Stimulated activated CD4-positive, alpha-beta T cell treated with anti-CD3 and anti-CD28 coated beads, Interleukin-12 subunit alpha, Interleukin-12 subunit beta, amount 100 ng/mL, for 4 hours (primary cell): ENCODE results near the gene PJA2.
"Not testable (repeated sequence)": the region's sequence is repeated elsewhere in the genome, so short reads cannot be mapped to it uniquely, and the experiment has no call there.

Source experiments
- DNase-seq: peaks from one replicate; pipeline ENCODE4 v3.0.0-alpha.2; 2020

The PJA2 gene

GRCh38 chr5:109409844-109410388 lies at the start of gene PJA2:
Gene PJA2, minus strand, starts transcription at chr5:109409974. Its CDS starts 26,541 bp downstream, at chr5:109383433.
- peak; percentile 92 for DNase-seq

GRCh38 chr5:109455598-109456096 lies 45.9 kb upstream of the PJA2 start:
- no peak for DNase-seq

- no peak for DNase-seq
These were observed 45.1 kb upstream of the PJA2 start for GRCh38 chr5:109454731-109455505.

GRCh38 chr5:109453251-109453650 lies 43.5 kb upstream of the PJA2 start:
- no peak for DNase-seq

GRCh38 chr5:109452661-109453060 lies 42.9 kb upstream of the PJA2 start:
- no peak for DNase-seq

- DNase-seq = no peak
These were observed 41.4 kb upstream of the PJA2 start for GRCh38 chr5:109451146-109451545.

- DNase-seq = no peak
These were observed 40.5 kb upstream of the PJA2 start for GRCh38 chr5:109450129-109450877.

- no peak for DNase-seq
These were observed 39.1 kb upstream of the PJA2 start for GRCh38 chr5:109448838-109449237.

GRCh38 chr5:109439590-109439989 lies 29.8 kb upstream of the PJA2 start:
- DNase-seq = no peak

- DNase-seq = no peak
These were observed 16.3 kb upstream of the PJA2 start for GRCh38 chr5:109426075-109426474.

GRCh38 chr5:109425521-109425920 lies 15.7 kb upstream of the PJA2 start:
- not testable (repeated sequence) for DNase-seq

- DNase-seq = no peak
These were observed 12.2 kb upstream of the PJA2 start for GRCh38 chr5:109421956-109422355.

GRCh38 chr5:109418712-109419352 lies 9.1 kb upstream of the PJA2 start:
- DNase-seq = no peak

- no peak for DNase-seq
These were observed 7.1 kb upstream of the PJA2 start for GRCh38 chr5:109416882-109417281.

- DNase-seq = not testable (repeated sequence)
These were observed 4.2 kb upstream of the PJA2 start for GRCh38 chr5:109413921-109414461.

GRCh38 chr5:109413458-109413857 lies 3.7 kb upstream of the PJA2 start:
- no peak for DNase-seq

- no peak for DNase-seq
These were observed 3.2 kb upstream of the PJA2 start for GRCh38 chr5:109412981-109413402.

- DNase-seq = no peak
These were observed 1.9 kb upstream of the PJA2 start for GRCh38 chr5:109411627-109412026.

- no peak for DNase-seq
These were observed 1.4 kb upstream of the PJA2 start for GRCh38 chr5:109411149-109411514.

- DNase-seq = peak; percentile 8
These were observed 795 bp upstream of the PJA2 start for GRCh38 chr5:109410389-109411148.

GRCh38 chr5:109408991-109409843 lies 557 bp downstream of the PJA2 start:
- DNase-seq = peak; percentile 64
